Measurements from ENCODE around the gene TMPRSS11B.
"Not testable (repeated sequence)": the region's sequence is repeated elsewhere in the genome, so short reads cannot be mapped to it uniquely, and the experiment has no call there.

The TMPRSS11B gene

GRCh38 chr4:68216501-68216900 lies 29.0 kb downstream of the TMPRSS11B start:
- DNase-seq: no peak

- no peak for DNase-seq
Observed at GRCh38 chr4:68209003-68209402, 36.5 kb downstream of the TMPRSS11B start.

GRCh38 chr4:68194305-68194704 lies 51.2 kb downstream of the TMPRSS11B start:
- not testable (repeated sequence) for DNase-seq

GRCh38 chr4:68193194-68193593 lies 52.3 kb downstream of the TMPRSS11B start:
- DNase-seq: no peak

- DNase-seq: no peak
Observed at GRCh38 chr4:68187145-68187544, 58.3 kb downstream of the TMPRSS11B start.

GRCh38 chr4:68184923-68185322 lies 60.6 kb downstream of the TMPRSS11B start:
- no peak for DNase-seq

- DNase-seq: no peak
Observed at GRCh38 chr4:68183417-68183816, 62.1 kb downstream of the TMPRSS11B start.

- peak; percentile 5 for DNase-seq
Observed at GRCh38 chr4:68182382-68182820, 63.1 kb downstream of the TMPRSS11B start.

GRCh38 chr4:68180849-68181526 lies 64.5 kb downstream of the TMPRSS11B start:
- DNase-seq: no peak

GRCh38 chr4:68176904-68177303 lies 68.6 kb downstream of the TMPRSS11B start:
- DNase-seq: no peak

All from activated gamma-delta T cell (primary cell).